Measurements from ENCODE around the gene INPP5A. TPM values are rescaled to one million over a fixed set of nuclear protein-coding genes. Genes with fewer than 3 reads are reported as not detected.

INPP5A gene
- total and polyA plus RNA-seq, 9 of the 15 experiments (the other 6 are each of a cell fraction or from before 2014, with no cell fraction given): 0.66 to 11.6 (median 7.7) TPM

DNA sequence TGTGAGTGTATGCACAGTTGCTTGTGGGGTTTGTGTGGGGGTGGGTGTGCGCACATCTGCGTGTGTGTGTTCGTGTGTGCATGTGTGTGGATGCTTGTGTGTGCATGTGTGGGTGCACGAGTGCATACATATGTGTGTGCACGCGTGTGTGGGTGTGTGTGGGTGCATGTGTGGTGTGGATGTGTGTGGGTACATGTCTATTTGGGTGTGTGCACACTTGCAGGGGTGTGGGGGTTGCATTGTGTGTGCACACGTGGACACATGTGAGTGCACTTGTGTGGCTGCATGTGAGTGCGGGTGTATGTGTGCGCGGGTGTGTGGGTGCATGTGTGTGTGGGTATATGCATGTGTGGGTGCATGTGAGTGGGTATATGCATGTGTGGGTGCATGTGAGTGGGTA lies 174.7 kb downstream of the INPP5A start:
- WGBS (ENCODE audit: insufficient coverage, low coverage, missing lambda C conversion rate): 83% methylated on average over 10 of the region's 10 CpGs
- in situ Hi-C loops (cut with MboI) (no loop called here), intact Hi-C loops (cut with micrococcal nuclease) (no loop called here)
- no peaks in the 10 kb centered on the region for H4K20me1 ChIP-seq (replicated peaks; ENCODE audit: control insufficient read depth, insufficient read depth, low read length)
- no TSS peak for BruUV-seq (replicated peaks)
- H3K27ac ChIP-seq (ENCODE audit: extremely low read depth, low read depth, low read length): no peak overlapping the region
- no peaks in the 10 kb centered on the region for H3K36me3 ChIP-seq (ENCODE audit: control insufficient read depth, insufficient read depth, low read length)
- H3K4me1 ChIP-seq (replicated peaks in 1 of 2; ENCODE audit: control insufficient read depth in 2 of 2, insufficient read depth in 2 of 2, low read length in 2 of 2): peaks cover 0 to 15% of the 10 kb centered on the region in 2 experiments; a peak in 2 of 5 replicates
- no peak overlapping the region for H3K4me3 ChIP-seq
- no peaks in the 10 kb centered on the region for H3K27me3 ChIP-seq (ENCODE audit: control insufficient read depth in 2 of 2, insufficient read depth in 2 of 2, low read length in 2 of 2)
- H3K9me1 ChIP-seq (ENCODE audit: control insufficient read depth, insufficient read depth, low read length): no peaks in the 10 kb centered on the region
- H3K9ac ChIP-seq (ENCODE audit: insufficient read depth in 1 of 2, low read depth in 2 of 2, low read length in 2 of 2): no peak overlapping the region
- no peak overlapping the region for H3K4me2 ChIP-seq (ENCODE audit: insufficient read depth, low read length)
- ChIA-PET CTCF (ENCODE audit: low intra/inter-chr PET ratio) (no interaction called here), POLR2A (no interaction called here)
- H3K9me3 ChIP-seq (replicated peaks; ENCODE audit: control insufficient read depth, insufficient read depth, low read depth, low read length): no peaks in the 10 kb centered on the region
- DNase-seq (ENCODE audit: extremely low read depth in 1 of 4, low spot score in 3 of 4) (no peak), ATAC-seq (no peak), FAIRE-seq (no peak)
- no peak overlapping the region for H2AFZ ChIP-seq (ENCODE audit: low read depth, low read length)
- no peaks in the 10 kb centered on the region for H3K79me2 ChIP-seq (ENCODE audit: control insufficient read depth, insufficient read depth, low read length)
- no peak for TF ChIP-seq DACH1 (IDR thresholded peaks at IDR 0.05; ENCODE audit: partially characterized antibody)
- TF ChIP-seq RFX1 (IDR thresholded peaks at IDR 0.05): no peak
- TF ChIP-seq DMBX1 (CRISPR knock-in tag; IDR thresholded peaks at IDR 0.05; ENCODE audit: borderline replicate concordance): no peak
- TF ChIP-seq, protein P1, sequence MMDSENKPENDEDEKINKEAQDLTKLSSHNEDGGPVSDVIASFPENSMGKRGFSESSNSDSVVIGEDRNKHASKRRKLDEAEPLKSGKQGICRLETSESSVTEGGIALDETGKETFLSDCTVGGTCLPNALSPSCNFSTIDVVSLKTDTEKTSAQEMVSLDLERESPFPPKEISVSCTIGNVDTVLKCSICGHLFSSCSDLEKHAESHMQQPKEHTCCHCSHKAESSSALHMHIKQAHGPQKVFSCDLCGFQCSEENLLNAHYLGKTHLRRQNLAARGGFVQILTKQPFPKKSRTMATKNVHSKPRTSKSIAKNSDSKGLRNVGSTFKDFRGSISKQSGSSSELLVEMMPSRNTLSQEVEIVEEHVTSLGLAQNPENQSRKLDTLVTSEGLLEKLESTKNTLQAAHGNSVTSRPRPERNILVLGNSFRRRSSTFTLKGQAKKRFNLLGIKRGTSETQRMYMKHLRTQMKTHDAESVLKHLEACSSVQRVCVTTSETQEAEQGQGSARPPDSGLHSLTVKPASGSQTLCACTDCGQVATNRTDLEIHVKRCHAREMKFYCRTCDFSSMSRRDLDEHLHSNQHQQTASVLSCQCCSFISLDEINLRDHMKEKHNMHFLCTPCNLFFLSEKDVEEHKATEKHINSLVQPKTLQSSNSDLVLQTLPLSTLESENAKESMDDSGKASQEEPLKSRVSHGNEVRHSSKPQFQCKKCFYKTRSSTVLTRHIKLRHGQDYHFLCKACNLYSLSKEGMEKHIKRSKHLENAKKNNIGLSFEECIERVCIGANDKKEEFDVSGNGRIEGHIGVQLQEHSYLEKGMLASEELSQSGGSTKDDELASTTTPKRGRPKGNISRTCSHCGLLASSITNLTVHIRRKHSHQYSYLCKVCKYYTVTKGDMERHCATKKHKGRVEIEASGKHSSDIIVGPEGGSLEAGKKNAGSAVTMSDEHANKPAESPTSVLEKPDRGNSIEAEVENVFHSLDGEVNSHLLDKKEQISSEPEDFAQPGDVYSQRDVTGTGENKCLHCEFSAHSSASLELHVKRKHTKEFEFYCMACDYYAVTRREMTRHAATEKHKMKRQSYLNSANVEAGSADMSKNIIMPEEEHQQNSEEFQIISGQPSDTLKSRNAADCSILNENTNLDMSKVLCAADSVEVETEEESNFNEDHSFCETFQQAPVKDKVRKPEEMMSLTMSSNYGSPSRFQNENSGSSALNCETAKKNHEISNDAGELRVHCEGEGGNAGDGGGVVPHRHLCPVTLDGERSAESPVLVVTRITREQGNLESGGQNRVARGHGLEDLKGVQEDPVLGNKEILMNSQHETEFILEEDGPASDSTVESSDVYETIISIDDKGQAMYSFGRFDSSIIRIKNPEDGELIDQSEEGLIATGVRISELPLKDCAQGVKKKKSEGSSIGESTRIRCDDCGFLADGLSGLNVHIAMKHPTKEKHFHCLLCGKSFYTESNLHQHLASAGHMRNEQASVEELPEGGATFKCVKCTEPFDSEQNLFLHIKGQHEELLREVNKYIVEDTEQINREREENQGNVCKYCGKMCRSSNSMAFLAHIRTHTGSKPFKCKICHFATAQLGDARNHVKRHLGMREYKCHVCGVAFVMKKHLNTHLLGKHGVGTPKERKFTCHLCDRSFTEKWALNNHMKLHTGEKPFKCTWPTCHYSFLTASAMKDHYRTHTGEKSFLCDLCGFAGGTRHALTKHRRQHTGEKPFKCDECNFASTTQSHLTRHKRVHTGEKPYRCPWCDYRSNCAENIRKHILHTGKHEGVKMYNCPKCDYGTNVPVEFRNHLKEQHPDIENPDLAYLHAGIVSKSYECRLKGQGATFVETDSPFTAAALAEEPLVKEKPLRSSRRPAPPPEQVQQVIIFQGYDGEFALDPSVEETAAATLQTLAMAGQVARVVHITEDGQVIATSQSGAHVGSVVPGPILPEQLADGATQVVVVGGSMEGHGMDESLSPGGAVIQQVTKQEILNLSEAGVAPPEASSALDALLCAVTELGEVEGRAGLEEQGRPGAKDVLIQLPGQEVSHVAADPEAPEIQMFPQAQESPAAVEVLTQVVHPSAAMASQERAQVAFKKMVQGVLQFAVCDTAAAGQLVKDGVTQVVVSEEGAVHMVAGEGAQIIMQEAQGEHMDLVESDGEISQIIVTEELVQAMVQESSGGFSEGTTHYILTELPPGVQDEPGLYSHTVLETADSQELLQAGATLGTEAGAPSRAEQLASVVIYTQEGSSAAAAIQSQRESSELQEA (IDR thresholded peaks at IDR 0.05; ENCODE audit: low read depth): no peak

Data from K562 (cell line).